GM18858 (cell line): ENCODE data around the gene TPR.

ENCODE experiments used
- ATAC-seq: cut with Tn5 transposase; IDR thresholded peaks from one replicate; pipeline ENCODE4 v1.9.1; 2021; ENCODE audit not compliant: unreplicated experiment

TPR gene

GRCh38 chr1:186291271-186291670, 83.8 kb downstream of the TPR start:
- no peak for ATAC-seq

- ATAC-seq: no peak
These were observed 85.0 kb downstream of the TPR start for GRCh38 chr1:186289943-186290545.

- no peak for ATAC-seq
These were observed 88.3 kb downstream of the TPR start for GRCh38 chr1:186286615-186287315.

GRCh38 chr1:186283374-186283773, 91.7 kb downstream of the TPR start:
- ATAC-seq: peak; percentile 79

- ATAC-seq: no peak
These were observed 92.6 kb downstream of the TPR start for GRCh38 chr1:186282466-186282865.

GRCh38 chr1:186275822-186276221, 99.2 kb downstream of the TPR start:
- ATAC-seq: no peak

GRCh38 chr1:186272486-186272885, 102.6 kb downstream of the TPR start:
- no peak for ATAC-seq

GRCh38 chr1:186271032-186271431, 104.0 kb downstream of the TPR start:
- no peak for ATAC-seq
